A673 (cell line): ENCODE measurements around the gene ZNF81.
"Not testable (repeated sequence)": the region's sequence is repeated elsewhere in the genome, so short reads cannot be mapped to it uniquely, and the experiment has no call there.

Experiments
- EZH2 ChIP-seq: fragments of 200-600 bp; sonication (generic); IDR thresholded peaks from 2 replicates; pipeline ENCODE4 v1.6.1; 2017; ENCODE audit warnings: borderline replicate concordance, low read depth, mild to moderate bottlenecking, mixed read lengths, antibody characterized with exemption, low read length; ENCODE audit not compliant: poor library complexity, severe bottlenecking
- TF ChIP-seq, protein P1 (sequence below): fragments of 300-800, 200-600 bp; sonication (generic); conservative IDR thresholded peaks from 2 replicates; pipeline ENCODE4 v1.5.1; 2017; ENCODE audit warnings: low read depth, mild to moderate bottlenecking, antibody characterized with exemption, low read length, moderate library complexity, mixed read lengths

DNA sequence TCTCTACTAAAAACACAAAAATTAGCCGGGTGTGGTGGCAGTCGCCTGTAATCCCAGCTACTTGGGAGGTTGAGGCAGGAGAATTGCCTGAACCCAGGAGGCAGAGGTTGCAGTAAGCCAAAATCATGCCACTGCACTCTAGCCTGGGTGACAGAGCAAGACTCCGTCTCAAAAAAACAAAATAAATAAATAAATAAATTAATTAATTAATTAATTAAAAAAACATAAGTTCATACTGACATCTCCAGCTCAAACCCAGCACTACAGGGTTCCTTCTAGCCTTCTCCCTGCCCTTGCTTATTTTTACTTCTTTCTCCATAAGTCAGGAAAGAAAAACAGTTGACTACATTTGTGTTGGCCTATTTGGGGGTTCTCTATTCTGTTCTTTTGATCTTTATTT, 95.3 kb downstream of the ZNF81 start:
- TF ChIP-seq, protein P1, sequence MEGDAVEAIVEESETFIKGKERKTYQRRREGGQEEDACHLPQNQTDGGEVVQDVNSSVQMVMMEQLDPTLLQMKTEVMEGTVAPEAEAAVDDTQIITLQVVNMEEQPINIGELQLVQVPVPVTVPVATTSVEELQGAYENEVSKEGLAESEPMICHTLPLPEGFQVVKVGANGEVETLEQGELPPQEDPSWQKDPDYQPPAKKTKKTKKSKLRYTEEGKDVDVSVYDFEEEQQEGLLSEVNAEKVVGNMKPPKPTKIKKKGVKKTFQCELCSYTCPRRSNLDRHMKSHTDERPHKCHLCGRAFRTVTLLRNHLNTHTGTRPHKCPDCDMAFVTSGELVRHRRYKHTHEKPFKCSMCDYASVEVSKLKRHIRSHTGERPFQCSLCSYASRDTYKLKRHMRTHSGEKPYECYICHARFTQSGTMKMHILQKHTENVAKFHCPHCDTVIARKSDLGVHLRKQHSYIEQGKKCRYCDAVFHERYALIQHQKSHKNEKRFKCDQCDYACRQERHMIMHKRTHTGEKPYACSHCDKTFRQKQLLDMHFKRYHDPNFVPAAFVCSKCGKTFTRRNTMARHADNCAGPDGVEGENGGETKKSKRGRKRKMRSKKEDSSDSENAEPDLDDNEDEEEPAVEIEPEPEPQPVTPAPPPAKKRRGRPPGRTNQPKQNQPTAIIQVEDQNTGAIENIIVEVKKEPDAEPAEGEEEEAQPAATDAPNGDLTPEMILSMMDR: not testable (repeated sequence)
- not testable (repeated sequence) for TF ChIP-seq EZH2
